Neuronal stem cell (in vitro differentiated cells): ENCODE results near the gene CEBPA.
"Not testable (repeated sequence)": the region's sequence is repeated elsewhere in the genome, so short reads cannot be mapped to it uniquely, and the experiment has no call there.

ENCODE experiments used
- DNase-seq: peaks from one replicate; pipeline ENCODE4 v3.0.0-alpha.2; 2013; ENCODE audit warnings: low spot score
- H2AFZ ChIP-seq: one replicate; pipeline ENCODE4 v1.6.1; 2013; ENCODE audit warnings: mild to moderate bottlenecking, low read length, inconsistent platforms
- H2AK5ac ChIP-seq: 2 replicates; pipeline ENCODE4 v1.6.1; 2013; ENCODE audit warnings: low read depth, mild to moderate bottlenecking, inconsistent platforms, low read length, moderate library complexity, mixed read lengths
- H2BK120ac ChIP-seq: 2 replicates; pipeline ENCODE4 v1.6.1; 2013; ENCODE audit warnings: low read depth, mild to moderate bottlenecking, inconsistent platforms, low read length, moderate library complexity, mixed read lengths
- H2BK12ac ChIP-seq: one replicate; pipeline ENCODE4 v1.6.1; 2013; ENCODE audit warnings: low read length, inconsistent platforms
- H2BK15ac ChIP-seq: 2 replicates; pipeline ENCODE4 v1.6.1; 2013; ENCODE audit warnings: mild to moderate bottlenecking, low read length, inconsistent platforms, mixed read lengths
- H2BK5ac ChIP-seq: one replicate; pipeline ENCODE4 v1.6.1; 2013; ENCODE audit warnings: inconsistent platforms, mild to moderate bottlenecking, low read length, moderate library complexity
- H3K14ac ChIP-seq: one replicate; pipeline ENCODE4 v1.6.1; 2013; ENCODE audit warnings: low read length, inconsistent platforms
- H3K18ac ChIP-seq: 2 replicates; pipeline ENCODE4 v1.6.1; 2013; ENCODE audit warnings: low read length, inconsistent platforms
- H3K23ac ChIP-seq: 2 replicates; pipeline ENCODE4 v1.6.1; 2013; ENCODE audit warnings: low read depth, mild to moderate bottlenecking, mixed read lengths, low read length, inconsistent platforms; ENCODE audit not compliant: poor library complexity
- H3K27ac ChIP-seq: replicated peaks from 3 replicates; pipeline ENCODE4 v1.5.1; 2013; ENCODE audit warnings: low read length, inconsistent platforms
- H3K27me3 ChIP-seq, 3 experiments: 2 replicates each; pipeline ENCODE4 v1.6.1; 2013; ENCODE audit warnings: low read length in 3 of 3, mild to moderate bottlenecking in 2 of 3, inconsistent platforms in 1 of 3, low read depth in 1 of 3, mixed read lengths in 1 of 3, moderate library complexity in 1 of 3; ENCODE audit not compliant: control insufficient read depth in 3 of 3, insufficient read depth in 3 of 3
- H3K36me3 ChIP-seq, 2 donors: replicated peaks in 1 of 2; 2 replicates each; pipeline ENCODE4 v1.6.1; 2013; ENCODE audit warnings: low read length in 2 of 2; ENCODE audit not compliant: control insufficient read depth in 2 of 2, insufficient read depth in 2 of 2
- H3K4ac ChIP-seq: 2 replicates; pipeline ENCODE4 v1.6.1; 2013; ENCODE audit warnings: inconsistent platforms, mild to moderate bottlenecking, low read length, moderate library complexity
- H3K4me1 ChIP-seq, 2 donors: 1 replicate in 1 of 2; 2 replicates in 1 of 2; pipeline ENCODE4 v1.6.1; 2013; ENCODE audit warnings: low read length in 2 of 2, low read depth in 1 of 2; ENCODE audit not compliant: control insufficient read depth in 2 of 2, insufficient read depth in 1 of 2
- H3K4me2 ChIP-seq: one replicate; pipeline ENCODE4 v1.6.1; 2013; ENCODE audit warnings: mild to moderate bottlenecking, low read length, inconsistent platforms; ENCODE audit not compliant: insufficient read depth, poor library complexity, severe bottlenecking
- H3K4me3 ChIP-seq, 2 donors: 2 replicates each; pipeline ENCODE4 v1.5.1; 2013; ENCODE audit warnings: low read length in 2 of 2, mild to moderate bottlenecking in 2 of 2, inconsistent platforms in 1 of 2, moderate library complexity in 1 of 2
- H3K79me1 ChIP-seq: one replicate; pipeline ENCODE4 v1.6.1; 2013; ENCODE audit warnings: low read depth, mild to moderate bottlenecking, inconsistent platforms, low read length, moderate library complexity
- H3K9ac ChIP-seq: one replicate; pipeline ENCODE4 v1.6.1; 2013; ENCODE audit warnings: mild to moderate bottlenecking, low read depth, low read length, inconsistent platforms; ENCODE audit not compliant: poor library complexity
- H3K9me3 ChIP-seq, 2 donors: replicated peaks in 1 of 2; 2 replicates each; pipeline versions ENCODE3 to v1.6.1; 2013; ENCODE audit warnings: low read length in 2 of 2, mild to moderate bottlenecking in 2 of 2, inconsistent platforms in 1 of 2, low read depth in 1 of 2, mixed read lengths in 1 of 2, moderate library complexity in 1 of 2; ENCODE audit not compliant: control insufficient read depth in 2 of 2, insufficient read depth in 1 of 2
- H4K8ac ChIP-seq: one replicate; pipeline ENCODE4 v1.6.1; 2013; ENCODE audit warnings: low read depth, mild to moderate bottlenecking, inconsistent platforms, low read length, moderate library complexity
- H4K91ac ChIP-seq: one replicate; pipeline ENCODE4 v1.6.1; 2013; ENCODE audit warnings: low read length, low read depth, mild to moderate bottlenecking, inconsistent platforms; ENCODE audit not compliant: poor library complexity
- whole genome bisulfite sequencing, 2 donors: extraction: QIAGEN DNeasy Blood & Tissue Kit; methylation state at CpG; one replicate each; pipeline ENCODE4 v1.1.7; 2013; ENCODE audit warnings: missing lambda C conversion rate in 2 of 2, mixed read lengths in 1 of 2; ENCODE audit not compliant: insufficient read length in 2 of 2, insufficient replicate concordance in 1 of 2; ENCODE audit errors: extremely low coverage in 2 of 2; 5-methylcytosine and 5-hydroxymethylcytosine counted together

Gene CEBPA

GRCh38 chr19:33295621-33296487 is 6.5 kb downstream of the CEBPA start:
- H2BK12ac ChIP-seq = no peak overlapping the region
- no peak overlapping the region for H4K91ac ChIP-seq
- H3K4me3 ChIP-seq = no peak overlapping the region
- no CpG with 5 or more reads among the region's 12 CpGs for WGBS, 2 donors
- no peak overlapping the region for H3K27ac ChIP-seq
- H2AK5ac ChIP-seq = no peak overlapping the region
- no peaks in the 10 kb centered on the region for H3K36me3 ChIP-seq
- no peak overlapping the region for H3K14ac ChIP-seq
- H3K4me1 ChIP-seq = peaks cover 0 to 4% of the 10 kb centered on the region in 2 donors
- H3K9me3 ChIP-seq = no peaks in the 10 kb centered on the region
- H2AFZ ChIP-seq = no peak overlapping the region
- no peak overlapping the region for H3K4me2 ChIP-seq
- H2BK5ac ChIP-seq = no peak overlapping the region
- no peak overlapping the region for H2BK120ac ChIP-seq
- DNase-seq = no peak
- H2BK15ac ChIP-seq = no peak overlapping the region
- H3K9ac ChIP-seq = no peak overlapping the region
- H3K23ac ChIP-seq = no peak overlapping the region
- H3K18ac ChIP-seq = peak overlapping the region; percentile 2
- no peaks in the 10 kb centered on the region for H3K79me1 ChIP-seq
- H4K8ac ChIP-seq = no peak overlapping the region
- H3K4ac ChIP-seq = no peak overlapping the region
- peaks cover 7 to 92% (median 18%) of the 10 kb centered on the region in 3 experiments for H3K27me3 ChIP-seq

- not testable (repeated sequence) for H3K79me1 ChIP-seq, H3K14ac ChIP-seq, DNase-seq, H2BK120ac ChIP-seq, H3K27ac ChIP-seq, H4K8ac ChIP-seq, H3K9ac ChIP-seq, H2BK5ac ChIP-seq, H3K23ac ChIP-seq, H3K4me3 ChIP-seq, H2AK5ac ChIP-seq, H2BK12ac ChIP-seq, H4K91ac ChIP-seq, H3K4ac ChIP-seq, H3K4me1 ChIP-seq, H3K36me3 ChIP-seq, H2BK15ac ChIP-seq, H3K9me3 ChIP-seq, H2AFZ ChIP-seq, H3K18ac ChIP-seq, H3K4me2 ChIP-seq
- peaks cover 0 to 86% (median 10%) of the 10 kb centered on the region in 3 experiments for H3K27me3 ChIP-seq
- WGBS, 2 donors = no CpG with 5 or more reads among the region's 7 CpGs
Observed at GRCh38 chr19:33295046-33295445, 7.3 kb downstream of the CEBPA start.

GRCh38 chr19:33294058-33294798 is 8.1 kb downstream of the CEBPA start:
- no peak overlapping the region for H3K27ac ChIP-seq
- H3K36me3 ChIP-seq = no peaks in the 10 kb centered on the region
- H3K27me3 ChIP-seq = peaks cover 0 to 82% (median 5%) of the 10 kb centered on the region in 3 experiments
- no peak for DNase-seq
- WGBS, 2 donors = no CpG with 5 or more reads among the region's 13 CpGs
- H2BK12ac ChIP-seq = no peak overlapping the region
- H2BK5ac ChIP-seq = peak overlapping the region; percentile 45
- no peak overlapping the region for H3K18ac ChIP-seq
- H2BK15ac ChIP-seq = peak overlapping the region; percentile 14
- peak overlapping the region; percentile 5 for H3K23ac ChIP-seq
- no peak overlapping the region for H3K14ac ChIP-seq
- no peak overlapping the region for H2AK5ac ChIP-seq
- H3K4me3 ChIP-seq = no peak overlapping the region
- H2BK120ac ChIP-seq = no peak overlapping the region
- no peak overlapping the region for H3K4ac ChIP-seq
- H3K79me1 ChIP-seq = no peaks in the 10 kb centered on the region
- H3K4me1 ChIP-seq = peaks cover 0 to 2% of the 10 kb centered on the region in 2 donors
- no peak overlapping the region for H3K4me2 ChIP-seq
- H4K91ac ChIP-seq = no peak overlapping the region
- peaks cover 0 to 3% of the 10 kb centered on the region in 2 donors for H3K9me3 ChIP-seq
- H3K9ac ChIP-seq = no peak overlapping the region
- H4K8ac ChIP-seq = no peak overlapping the region
- H2AFZ ChIP-seq = no peak overlapping the region
